ENCODE data around the gene TNFSF10.
"Not testable (repeated sequence)": the region's sequence is repeated elsewhere in the genome, so short reads cannot be mapped to it uniquely, and the experiment has no call there.

TNFSF10 gene

GRCh38 chr3:172522871-172523818 is at the start of gene TNFSF10:
TNFSF10 (minus strand) TSS chr3:172523430; CDS start chr3:172523384, 46 bp downstream.
- peak in 1 of 4 experiments; percentile 45 for DNase-seq (ENCODE audit: low read depth in 4 of 4, low spot score in 1 of 4)

GRCh38 chr3:172569128-172570008 is 46.1 kb upstream of the TNFSF10 start:
- DNase-seq (ENCODE audit: low read depth in 4 of 4, low spot score in 1 of 4) = no peak

GRCh38 chr3:172568701-172569100 is 45.5 kb upstream of the TNFSF10 start:
- no peak for DNase-seq (ENCODE audit: low read depth in 4 of 4, low spot score in 1 of 4)

DNA sequence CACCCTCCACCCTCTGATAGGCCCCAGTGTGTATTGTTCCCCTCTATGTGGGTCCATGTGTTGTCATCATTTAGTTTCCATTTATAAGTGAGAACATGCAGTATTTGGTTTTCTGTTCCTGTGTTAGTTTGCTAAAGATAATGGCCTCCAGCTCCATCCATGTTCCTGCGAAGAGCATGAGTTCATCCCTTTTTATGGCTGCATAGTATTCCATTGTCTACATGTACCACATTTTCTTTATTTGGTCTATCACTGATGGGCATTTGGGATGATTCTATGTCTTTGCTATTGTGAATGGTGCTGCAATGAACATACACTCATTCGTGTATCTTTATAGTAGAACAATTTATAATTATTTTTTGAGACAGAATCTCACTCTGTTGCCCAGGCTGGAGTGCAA is 43.6 kb upstream of the TNFSF10 start:
- DNase-seq (ENCODE audit: low read depth in 4 of 4, low spot score in 1 of 4) = not testable (repeated sequence)

- no peak for DNase-seq (ENCODE audit: low read depth in 4 of 4, low spot score in 1 of 4)
Measured at GRCh38 chr3:172564499-172564898, 41.3 kb upstream of the TNFSF10 start.

GRCh38 chr3:172562871-172563865 is 39.9 kb upstream of the TNFSF10 start:
- peak in 1 of 4 experiments; percentile 18 for DNase-seq (ENCODE audit: low read depth in 4 of 4, low spot score in 1 of 4)

DNA sequence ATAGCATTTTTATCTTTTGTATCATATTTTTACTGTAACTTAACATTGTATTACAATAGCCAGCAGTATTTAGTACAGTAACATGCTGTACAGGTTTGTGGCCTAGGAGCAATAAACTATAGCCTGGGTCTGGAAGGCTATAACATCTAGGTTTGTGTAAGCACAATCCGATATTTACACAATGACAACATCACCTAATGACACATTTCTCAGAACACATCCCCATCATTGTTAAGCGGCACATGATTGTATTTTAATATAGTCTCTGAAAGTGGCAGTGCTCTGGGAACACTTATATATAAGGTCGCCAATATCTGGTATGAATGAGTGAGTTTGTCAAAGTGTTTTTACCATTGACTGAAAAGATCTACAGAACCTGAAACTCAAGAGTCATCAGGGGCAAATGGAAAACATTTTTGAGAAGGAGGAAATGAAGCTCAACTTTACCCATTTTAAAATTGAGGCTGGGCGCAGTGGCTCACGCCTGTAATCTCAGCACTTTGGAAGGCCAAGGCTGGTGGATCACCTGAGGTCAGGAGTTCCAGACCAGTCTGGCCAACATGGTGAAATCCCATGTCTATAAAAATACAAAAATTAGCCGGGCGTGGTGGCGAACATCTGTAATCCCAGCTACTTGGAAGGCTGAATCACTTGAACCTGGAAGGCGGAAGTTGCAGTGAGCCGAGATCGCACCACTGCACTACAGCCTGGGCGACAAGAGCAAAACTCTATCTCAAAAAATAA is 38.8 kb upstream of the TNFSF10 start:
- DNase-seq (ENCODE audit: low read depth in 4 of 4, low spot score in 1 of 4) = no peak

GRCh38 chr3:172560586-172560985 is 37.4 kb upstream of the TNFSF10 start:
- DNase-seq (ENCODE audit: low read depth in 4 of 4, low spot score in 1 of 4) = no peak

- no peak for DNase-seq (ENCODE audit: low read depth in 4 of 4, low spot score in 1 of 4)
Measured at GRCh38 chr3:172560026-172560425, 36.8 kb upstream of the TNFSF10 start.

DNA sequence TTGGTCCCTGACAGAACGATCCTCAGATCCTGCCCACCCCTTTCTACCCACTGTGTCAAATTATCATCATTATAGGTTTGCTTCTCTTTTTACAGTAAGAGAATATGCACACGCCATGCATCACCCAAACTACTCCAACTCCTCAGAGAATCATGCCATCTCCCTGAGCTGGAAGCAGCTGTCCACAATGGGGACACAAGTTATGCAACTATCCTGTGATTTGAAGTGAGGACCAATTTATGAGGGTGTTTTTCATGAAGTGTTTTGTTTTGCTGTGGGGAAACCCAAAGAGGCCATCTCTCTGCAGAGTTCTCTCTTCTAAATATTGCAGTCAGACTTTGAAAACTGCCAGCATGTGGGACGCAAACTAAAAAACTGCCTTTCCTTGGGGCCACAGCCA is 35.8 kb upstream of the TNFSF10 start:
- no peak for DNase-seq (ENCODE audit: low read depth in 4 of 4, low spot score in 1 of 4)

DNA sequence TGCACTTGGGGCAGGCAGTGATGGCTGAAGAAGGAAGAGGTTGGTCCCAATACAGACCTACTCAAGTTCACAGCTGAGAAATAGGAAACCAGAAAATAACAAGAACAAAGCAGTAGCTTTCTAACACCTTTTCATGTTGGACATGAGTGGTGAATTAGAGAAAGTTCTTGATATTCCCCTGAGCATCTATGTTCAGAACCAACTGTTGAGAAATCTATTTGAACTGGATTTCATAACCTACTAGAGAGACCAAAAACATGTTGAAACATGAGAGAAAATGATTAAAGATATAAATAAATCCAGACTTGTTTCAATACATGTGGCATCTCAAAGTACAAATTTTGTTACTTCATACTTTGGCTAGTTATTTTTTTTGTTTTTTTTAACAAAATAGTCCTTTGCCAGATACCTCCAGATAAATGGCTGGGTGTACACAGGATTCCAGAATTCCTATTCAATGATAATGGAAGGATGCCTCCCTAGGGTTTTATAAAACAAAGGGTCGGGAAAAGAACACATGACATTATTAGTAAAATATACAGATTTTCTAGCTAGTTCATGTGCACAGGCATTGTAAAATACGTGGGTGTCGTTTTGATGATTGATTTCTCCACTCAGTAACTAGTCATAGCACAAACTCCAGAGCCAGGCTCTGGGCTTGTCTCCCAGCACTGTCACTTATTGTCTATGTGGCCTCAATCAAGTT is 34.4 kb upstream of the TNFSF10 start:
- no peak for DNase-seq (ENCODE audit: low read depth in 4 of 4, low spot score in 1 of 4)

- no peak for DNase-seq (ENCODE audit: low read depth in 4 of 4, low spot score in 1 of 4)
Measured at GRCh38 chr3:172553526-172554252, 30.5 kb upstream of the TNFSF10 start.

DNA sequence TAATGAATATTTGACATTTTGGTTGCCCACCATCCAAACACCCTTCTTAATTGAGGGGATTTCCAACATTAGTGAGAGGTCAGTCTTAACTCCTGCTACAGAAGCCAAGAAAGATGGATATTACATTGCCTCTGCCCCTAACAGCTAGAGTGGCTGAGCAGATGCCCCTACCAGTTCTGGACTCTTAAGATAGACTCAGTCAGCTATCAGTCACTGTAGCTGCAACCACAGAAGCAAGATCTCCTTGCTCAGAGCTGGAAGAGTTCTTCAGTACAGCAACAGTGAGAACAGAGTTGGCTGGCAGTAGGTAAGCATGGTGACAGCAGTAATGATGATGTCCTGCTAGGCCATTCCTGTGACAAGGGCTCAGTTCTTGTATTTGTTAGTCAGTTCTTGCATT is 29.4 kb upstream of the TNFSF10 start:
- no peak for DNase-seq (ENCODE audit: low read depth in 4 of 4, low spot score in 1 of 4)

DNA sequence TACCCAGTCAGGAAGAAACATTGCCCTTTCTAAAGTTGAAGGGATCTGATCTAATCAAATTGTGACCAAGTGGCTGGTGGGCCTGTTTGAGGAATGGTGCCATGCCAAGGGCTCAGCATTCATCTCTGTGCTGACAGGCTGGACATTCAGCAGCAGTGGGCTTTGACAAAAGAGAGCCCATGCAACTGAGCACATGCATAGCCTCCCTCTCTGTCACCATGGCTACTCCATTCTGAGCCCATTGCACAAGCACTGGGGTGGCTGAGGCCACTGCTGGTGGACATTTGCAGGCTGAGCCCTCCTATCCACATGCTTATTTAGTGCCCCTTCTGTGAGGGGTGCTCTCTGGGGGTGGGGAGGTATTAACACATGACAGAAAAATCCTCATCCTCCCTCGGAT is 28.6 kb upstream of the TNFSF10 start:
- no peak for DNase-seq (ENCODE audit: low read depth in 4 of 4, low spot score in 1 of 4)

DNA sequence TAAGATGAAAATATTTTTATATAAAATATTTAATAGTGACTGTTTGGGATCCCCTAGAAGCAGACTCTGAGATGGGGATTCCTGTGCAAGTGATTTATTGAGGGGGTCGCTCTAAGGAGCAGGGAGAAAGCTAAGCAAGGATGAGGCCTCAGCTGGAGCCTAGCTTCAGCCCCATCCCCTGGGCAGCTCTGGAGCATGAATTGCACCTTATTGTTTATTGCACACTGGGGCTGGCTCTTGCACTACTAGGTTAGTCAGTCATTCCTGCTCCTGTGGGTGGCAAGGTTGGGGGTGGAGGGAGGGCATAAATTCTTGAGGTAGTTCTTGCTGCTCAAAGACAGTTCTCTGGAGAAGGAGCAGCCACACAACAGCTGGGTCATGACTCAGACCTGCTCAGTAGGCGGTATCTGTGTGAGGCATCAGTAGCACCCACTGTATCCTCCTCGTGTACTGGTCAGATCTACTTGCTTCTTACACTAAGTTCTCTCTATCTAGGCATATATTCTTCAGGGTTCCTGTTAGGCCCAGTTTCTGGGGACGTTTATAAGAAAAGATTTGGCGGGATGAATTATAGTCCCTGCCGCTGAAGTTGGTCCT is 27.2 kb upstream of the TNFSF10 start:
- DNase-seq (ENCODE audit: low read depth in 4 of 4, low spot score in 1 of 4) = peak; percentile 32 to 70 (median 56)

GRCh38 chr3:172549144-172549543 is 25.9 kb upstream of the TNFSF10 start:
- no peak for DNase-seq (ENCODE audit: low read depth in 4 of 4, low spot score in 1 of 4)

GRCh38 chr3:172546628-172547214 is 23.5 kb upstream of the TNFSF10 start:
- no peak for DNase-seq (ENCODE audit: low read depth in 4 of 4, low spot score in 1 of 4)

GRCh38 chr3:172546105-172546504 is 22.9 kb upstream of the TNFSF10 start:
- DNase-seq (ENCODE audit: low read depth in 4 of 4, low spot score in 1 of 4) = no peak

Measured in stimulated activated CD4-positive, alpha-beta T cell treated with anti-CD3 and anti-CD28 coated beads, Interleukin-1b, Interleukin-23, amount 100 ng/mL, for 24 hours (primary cell).